Measurements from ENCODE around the gene GP5.

GRCh38 chr3:194396859-194397756 lies 2.0 kb downstream of the GP5 start:
- TF ChIP-seq POLR2A (IDR thresholded peaks at IDR 0.05) (no peak), CTCF (IDR thresholded peaks at IDR 0.05) (no peak)

Measured in prostate gland (tissue), 2 donors.